ENCODE results near the gene ZNF835. TPM values are rescaled to one million over a fixed set of nuclear protein-coding genes. Genes with fewer than 3 reads are reported as not detected.
"Not testable (repeated sequence)": the region's sequence is repeated elsewhere in the genome, so short reads cannot be mapped to it uniquely, and the experiment has no call there.

The ZNF835 gene
- total RNA-seq, 1 donor from 2014 or later = not detected

GRCh38 chr19:56690670-56691069 is 19.1 kb upstream of the ZNF835 start:
- peaks cover 15% of the 10 kb centered on the region for H3K36me3 Mint-ChIP-seq (ENCODE audit: low read depth)
- peaks cover 28% of the 10 kb centered on the region for H3K9me3 Mint-ChIP-seq
- TF ChIP-seq CTCF (conservative IDR thresholded peaks at IDR 0.05) = no peak
- no peak for DNase-seq (ENCODE audit: low read depth, low spot score)
- H3K4me3 Mint-ChIP-seq = no peak overlapping the region
- H3K27ac Mint-ChIP-seq (ENCODE audit: unreplicated experiment) = no peak overlapping the region
- no peaks in the 10 kb centered on the region for H3K27me3 Mint-ChIP-seq (ENCODE audit: low read depth)
- H3K4me1 Mint-ChIP-seq = no peaks in the 10 kb centered on the region

GRCh38 chr19:56689198-56689597 is 17.6 kb upstream of the ZNF835 start:
- Mint-ChIP-seq H3K27ac (ENCODE audit: unreplicated experiment) (no peak overlapping the region), H3K9me3 (peaks cover 26% of the 10 kb centered on the region), H3K4me1 (no peaks in the 10 kb centered on the region), H3K4me3 (no peak overlapping the region), H3K36me3 (ENCODE audit: low read depth) (peaks cover 15% of the 10 kb centered on the region), H3K27me3 (ENCODE audit: low read depth) (no peaks in the 10 kb centered on the region)
- no peak for DNase-seq (ENCODE audit: low read depth, low spot score)
- no peak for TF ChIP-seq CTCF (conservative IDR thresholded peaks at IDR 0.05)

GRCh38 chr19:56687031-56687430 is 15.5 kb upstream of the ZNF835 start:
- Mint-ChIP-seq H3K27ac (ENCODE audit: unreplicated experiment) (no peak overlapping the region), H3K9me3 (peaks cover 12% of the 10 kb centered on the region), H3K36me3 (ENCODE audit: low read depth) (peaks cover 10% of the 10 kb centered on the region), H3K27me3 (ENCODE audit: low read depth) (no peaks in the 10 kb centered on the region), H3K4me1 (no peaks in the 10 kb centered on the region), H3K4me3 (no peak overlapping the region)
- DNase-seq (ENCODE audit: low read depth, low spot score) = no peak
- no peak for TF ChIP-seq CTCF (conservative IDR thresholded peaks at IDR 0.05)

- peaks cover 9% of the 10 kb centered on the region for H3K9me3 Mint-ChIP-seq
- H3K4me3 Mint-ChIP-seq = no peak overlapping the region
- H3K27me3 Mint-ChIP-seq (ENCODE audit: low read depth) = no peaks in the 10 kb centered on the region
- no peaks in the 10 kb centered on the region for H3K4me1 Mint-ChIP-seq
- DNase-seq (ENCODE audit: low read depth, low spot score) = no peak
- TF ChIP-seq CTCF (conservative IDR thresholded peaks at IDR 0.05) = no peak
- no peak overlapping the region for H3K27ac Mint-ChIP-seq (ENCODE audit: unreplicated experiment)
- peaks cover 8% of the 10 kb centered on the region for H3K36me3 Mint-ChIP-seq (ENCODE audit: low read depth)
Observed at GRCh38 chr19:56683116-56683515, 11.6 kb upstream of the ZNF835 start.

- Mint-ChIP-seq H3K4me1 (no peaks in the 10 kb centered on the region), H3K36me3 (ENCODE audit: low read depth) (peaks cover 3% of the 10 kb centered on the region), H3K4me3 (no peak overlapping the region), H3K9me3 (peaks cover 5% of the 10 kb centered on the region), H3K27me3 (ENCODE audit: low read depth) (no peaks in the 10 kb centered on the region), H3K27ac (ENCODE audit: unreplicated experiment) (no peak overlapping the region)
- no peak for TF ChIP-seq CTCF (conservative IDR thresholded peaks at IDR 0.05)
- DNase-seq (ENCODE audit: low read depth, low spot score) = no peak
Observed at GRCh38 chr19:56681702-56682101, 10.1 kb upstream of the ZNF835 start.

- H3K27ac Mint-ChIP-seq (ENCODE audit: unreplicated experiment) = no peak overlapping the region
- DNase-seq (ENCODE audit: low read depth, low spot score) = no peak
- H3K4me3 Mint-ChIP-seq = no peak overlapping the region
- no peak for TF ChIP-seq CTCF (conservative IDR thresholded peaks at IDR 0.05)
- peaks cover 3% of the 10 kb centered on the region for H3K36me3 Mint-ChIP-seq (ENCODE audit: low read depth)
- peaks cover 6% of the 10 kb centered on the region for H3K9me3 Mint-ChIP-seq
- H3K4me1 Mint-ChIP-seq = no peaks in the 10 kb centered on the region
- H3K27me3 Mint-ChIP-seq (ENCODE audit: low read depth) = no peaks in the 10 kb centered on the region
Observed at GRCh38 chr19:56678205-56678604, 6.6 kb upstream of the ZNF835 start.

GRCh38 chr19:56672610-56673009 is 1.1 kb upstream of the ZNF835 start:
- not testable (repeated sequence) for H3K4me3 Mint-ChIP-seq; H3K27ac Mint-ChIP-seq (ENCODE audit: unreplicated experiment); DNase-seq (ENCODE audit: low read depth, low spot score); H3K27me3 Mint-ChIP-seq (ENCODE audit: low read depth); H3K9me3 Mint-ChIP-seq; H3K4me1 Mint-ChIP-seq; H3K36me3 Mint-ChIP-seq (ENCODE audit: low read depth)
